Fibroblast of upper back skin (primary cell): ENCODE results near the gene OR2C3.
"Not testable (repeated sequence)": the region's sequence is repeated elsewhere in the genome, so short reads cannot be mapped to it uniquely, and the experiment has no call there.

Source experiments
- DNase-seq: peaks from one replicate; pipeline ENCODE4 v3.0.0-alpha.2; 2013

OR2C3 gene

DNA sequence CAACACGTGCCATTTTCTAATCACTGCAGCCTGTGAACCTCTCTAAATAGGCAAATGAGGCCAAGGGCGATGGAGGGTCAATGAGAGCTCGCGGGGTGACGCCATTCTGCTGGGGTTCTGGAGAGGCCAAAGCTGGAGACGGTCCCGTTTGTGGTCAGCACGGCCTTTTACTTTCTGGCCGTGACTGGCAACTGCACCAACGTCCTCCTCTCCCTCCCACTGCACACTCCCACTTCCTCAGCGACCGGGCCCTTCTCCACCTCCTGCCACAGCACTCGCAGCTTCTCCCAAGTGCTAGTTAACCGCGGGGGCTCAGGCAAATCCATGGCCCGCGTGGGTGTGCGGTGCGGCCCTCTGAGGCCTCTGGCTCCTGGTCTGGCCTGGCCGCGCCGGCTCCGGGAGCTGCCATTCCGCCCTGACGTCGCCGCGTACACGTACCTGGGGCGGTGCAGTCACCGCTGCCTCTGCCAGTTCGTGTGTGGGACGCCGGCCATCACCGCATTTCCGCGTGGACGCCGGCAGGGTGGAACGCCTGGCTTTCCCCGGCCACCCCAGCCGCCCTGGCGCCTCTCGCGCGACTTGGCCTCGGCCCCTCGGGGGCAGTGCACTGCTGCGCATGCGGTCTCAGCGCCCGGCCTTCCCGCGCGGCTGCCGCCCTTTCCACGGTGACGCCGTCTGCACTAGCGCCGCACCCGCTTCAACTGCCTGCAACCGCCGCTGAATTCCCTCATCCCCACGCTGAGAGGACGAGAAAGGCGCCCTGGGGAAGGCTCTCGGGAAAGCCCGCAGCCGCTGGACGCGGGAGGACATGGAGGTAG is 18.2 kb downstream of the OR2C3 start:
- DNase-seq, result no peak

DNA sequence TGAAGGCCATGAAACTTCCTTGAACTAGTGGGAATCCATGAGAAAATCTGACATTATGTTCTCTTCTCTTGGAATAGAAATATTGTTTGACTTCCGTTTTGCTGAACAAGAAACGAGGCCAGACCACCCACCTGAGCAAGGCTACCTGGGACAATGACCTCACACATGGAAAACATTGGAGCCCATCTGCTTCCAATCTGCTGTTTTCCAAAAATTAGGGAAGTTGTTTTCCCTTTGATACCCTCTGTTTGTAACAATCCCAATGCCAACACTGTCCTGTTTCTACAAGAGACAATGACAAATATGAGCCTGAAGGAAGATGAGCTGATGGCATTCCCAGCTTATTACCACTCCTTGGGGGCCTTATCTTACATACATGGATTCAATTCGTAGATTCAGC is 29.4 kb downstream of the OR2C3 start:
- no peak for DNase-seq

GRCh38 chr1:247500865-247501264 is 35.4 kb downstream of the OR2C3 start:
- no peak for DNase-seq

DNA sequence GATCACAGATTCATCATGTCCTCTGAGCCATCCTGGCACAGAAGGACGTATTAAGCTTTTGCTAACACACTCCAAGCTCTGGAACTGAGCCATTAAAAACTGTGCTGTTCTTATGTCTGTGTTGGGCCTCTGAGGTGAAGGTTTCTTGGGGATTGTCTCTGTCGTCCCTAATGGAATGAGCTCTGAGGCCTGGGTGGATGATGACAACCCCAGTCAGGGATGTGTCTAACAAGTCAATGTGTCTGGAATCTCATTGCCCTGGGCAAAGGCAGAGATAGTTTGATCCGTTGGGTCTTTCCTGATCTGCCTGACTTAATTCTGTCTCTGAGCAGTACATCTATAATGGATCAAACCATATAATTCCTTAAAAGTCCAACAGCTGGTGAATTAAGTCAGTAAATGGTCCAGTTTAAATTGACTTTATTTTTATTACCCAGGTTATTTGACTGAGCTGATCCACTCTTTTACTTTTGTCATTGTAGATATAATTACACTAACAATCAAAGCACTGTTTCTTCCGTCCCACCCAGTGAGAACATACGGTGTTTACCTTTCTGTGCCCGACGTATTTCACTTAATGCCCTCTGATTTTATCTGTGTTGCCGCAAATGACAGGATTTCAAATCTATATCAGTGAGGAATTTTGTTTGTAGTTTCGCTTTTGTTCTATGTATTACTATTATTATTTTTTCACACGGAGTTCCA is 39.5 kb downstream of the OR2C3 start:
- DNase-seq, result no peak

DNA sequence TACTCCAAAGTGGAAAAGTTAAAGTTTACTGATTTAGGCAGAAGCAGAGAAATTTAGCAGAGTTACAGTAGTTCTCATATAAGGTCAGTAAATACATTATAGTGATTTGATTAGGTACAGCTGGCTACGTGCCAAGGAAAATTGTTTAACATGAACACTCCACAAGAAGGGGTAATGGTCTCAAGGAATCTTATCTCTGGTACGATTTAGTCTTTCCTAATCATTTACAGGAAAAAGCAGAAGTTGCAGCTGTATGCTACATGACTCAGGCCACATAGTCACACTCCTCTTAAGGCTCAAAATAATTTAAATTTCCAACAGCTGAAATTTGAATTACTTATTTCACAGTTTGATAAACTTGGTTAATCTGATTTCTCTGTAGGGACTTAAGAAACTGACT is 41.5 kb downstream of the OR2C3 start:
- DNase-seq, result no peak

DNA sequence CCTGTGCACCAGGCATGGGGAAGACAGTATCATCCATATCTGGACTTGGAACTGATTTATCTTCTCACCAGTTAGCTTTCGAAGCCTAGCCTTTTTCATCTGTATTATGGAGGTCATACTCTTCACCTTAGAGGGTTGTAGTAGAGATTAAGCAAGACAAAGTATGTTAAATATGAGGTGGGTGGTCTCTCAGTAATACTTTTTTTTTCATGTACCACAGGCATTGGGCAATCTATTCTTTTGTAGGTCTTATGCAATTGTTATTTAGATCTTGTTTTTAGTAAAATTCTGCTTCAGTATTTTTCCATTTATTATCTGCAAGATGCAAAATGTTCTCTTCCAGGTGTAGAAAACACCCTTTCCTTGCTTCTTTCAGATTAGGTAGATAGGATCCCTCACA is 43.1 kb downstream of the OR2C3 start:
- DNase-seq, result no peak

GRCh38 chr1:247491328-247491727 is 44.9 kb downstream of the OR2C3 start:
- no peak for DNase-seq

GRCh38 chr1:247487057-247487456 is 49.2 kb downstream of the OR2C3 start:
- peak; percentile 8 for DNase-seq

DNA sequence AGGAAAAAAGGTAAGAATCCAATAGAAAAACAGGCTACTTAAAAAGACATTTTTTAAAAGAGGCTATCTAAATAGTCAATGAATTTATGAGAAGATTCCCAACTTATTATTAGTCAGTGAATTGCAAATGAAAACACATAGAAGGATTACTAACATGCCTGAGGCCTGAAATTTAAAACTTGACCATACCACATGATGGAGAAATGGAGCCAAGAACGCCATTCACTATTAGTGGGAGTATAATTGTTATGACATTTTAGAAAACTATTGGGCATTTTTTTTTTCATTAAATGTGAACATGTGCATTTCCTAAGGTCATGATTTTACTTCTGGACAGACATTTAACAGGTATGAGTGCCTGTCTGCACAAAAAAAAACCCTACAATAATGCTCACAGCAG is 53.5 kb downstream of the OR2C3 start:
- DNase-seq, result no peak

- DNase-seq, result not testable (repeated sequence)
These were observed 59.7 kb downstream of the OR2C3 start for GRCh38 chr1:247476328-247477058.

GRCh38 chr1:247475793-247476192 is 60.4 kb downstream of the OR2C3 start:
- no peak for DNase-seq
